DND-41 (cell line): Measurements from ENCODE around the gene NCOA3.

Source experiments
- EZH2 ChIP-seq: IDR thresholded peaks from 3 replicates; pipeline ENCODE4 v1.6.1; 2012; ENCODE audit warnings: borderline replicate concordance, low read depth, mild to moderate bottlenecking, moderate library complexity, low read length, inconsistent platforms; ENCODE audit not compliant: severe bottlenecking
- TF ChIP-seq, protein P1 (sequence below): IDR thresholded peaks from 2 replicates; pipeline ENCODE4 v1.5.1; 2012; ENCODE audit warnings: borderline replicate concordance, low read length, moderate library complexity, mild to moderate bottlenecking; ENCODE audit not compliant: poor library complexity, severe bottlenecking; ENCODE audit errors: extremely low read depth

DNA sequence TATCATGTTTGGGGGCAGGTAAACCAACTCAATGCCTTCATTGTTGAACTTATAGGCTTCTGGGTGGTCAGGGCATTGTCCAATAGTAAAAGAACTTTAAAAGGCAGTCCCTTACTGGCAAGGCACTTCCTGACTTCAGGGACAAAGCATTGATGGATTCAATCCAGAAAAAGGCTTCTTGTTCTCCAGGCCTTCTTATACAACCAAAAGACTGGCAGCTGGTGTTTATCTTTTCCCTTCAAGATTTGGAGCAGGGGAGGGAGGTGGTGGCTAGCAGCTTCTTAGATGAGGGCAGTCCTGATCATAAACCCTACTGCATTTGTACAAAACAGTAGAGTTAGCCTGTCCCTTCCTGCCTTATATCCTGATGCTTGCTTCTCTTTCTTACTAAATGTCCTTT is 57.5 kb downstream of the NCOA3 start:
- TF ChIP-seq, protein P1, sequence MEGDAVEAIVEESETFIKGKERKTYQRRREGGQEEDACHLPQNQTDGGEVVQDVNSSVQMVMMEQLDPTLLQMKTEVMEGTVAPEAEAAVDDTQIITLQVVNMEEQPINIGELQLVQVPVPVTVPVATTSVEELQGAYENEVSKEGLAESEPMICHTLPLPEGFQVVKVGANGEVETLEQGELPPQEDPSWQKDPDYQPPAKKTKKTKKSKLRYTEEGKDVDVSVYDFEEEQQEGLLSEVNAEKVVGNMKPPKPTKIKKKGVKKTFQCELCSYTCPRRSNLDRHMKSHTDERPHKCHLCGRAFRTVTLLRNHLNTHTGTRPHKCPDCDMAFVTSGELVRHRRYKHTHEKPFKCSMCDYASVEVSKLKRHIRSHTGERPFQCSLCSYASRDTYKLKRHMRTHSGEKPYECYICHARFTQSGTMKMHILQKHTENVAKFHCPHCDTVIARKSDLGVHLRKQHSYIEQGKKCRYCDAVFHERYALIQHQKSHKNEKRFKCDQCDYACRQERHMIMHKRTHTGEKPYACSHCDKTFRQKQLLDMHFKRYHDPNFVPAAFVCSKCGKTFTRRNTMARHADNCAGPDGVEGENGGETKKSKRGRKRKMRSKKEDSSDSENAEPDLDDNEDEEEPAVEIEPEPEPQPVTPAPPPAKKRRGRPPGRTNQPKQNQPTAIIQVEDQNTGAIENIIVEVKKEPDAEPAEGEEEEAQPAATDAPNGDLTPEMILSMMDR = no peak
- no peak for TF ChIP-seq EZH2
